Jurkat, Clone E6-1 (cell line): ENCODE results near the gene FADS2.

ENCODE experiments used
- DNase-seq: peaks from one replicate; pipeline ENCODE4 v3.0.0-alpha.2; 2011; ENCODE audit warnings: low read depth, low spot score
- H3K4me3 ChIP-seq: 2 replicates; pipeline ENCODE4 v1.5.1; 2011; ENCODE audit warnings: mild to moderate bottlenecking, low read length, control low read depth, moderate library complexity

Gene FADS2

GRCh38 chr11:61895046-61895717 is 67.1 kb downstream of the FADS2 start:
- DNase-seq = no peak
- no peak overlapping the region for H3K4me3 ChIP-seq

DNA sequence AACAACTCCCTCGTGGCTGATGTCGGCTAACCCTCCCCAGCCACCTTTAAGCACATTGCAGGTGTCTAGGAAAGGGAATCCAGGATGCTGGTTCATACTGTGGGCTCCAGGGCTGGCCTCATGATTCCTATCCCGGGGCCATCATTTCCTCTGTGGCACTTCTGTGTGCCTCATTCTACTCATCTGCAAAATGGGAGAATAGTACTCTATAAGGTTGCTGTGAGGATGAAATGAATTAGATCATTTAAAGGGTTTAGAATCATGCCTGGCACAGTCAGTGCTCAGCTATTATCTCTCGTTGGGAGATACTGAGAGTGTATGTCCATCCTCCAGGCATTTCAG is 67.6 kb downstream of the FADS2 start:
- DNase-seq = no peak
- no peak overlapping the region for H3K4me3 ChIP-seq

DNA sequence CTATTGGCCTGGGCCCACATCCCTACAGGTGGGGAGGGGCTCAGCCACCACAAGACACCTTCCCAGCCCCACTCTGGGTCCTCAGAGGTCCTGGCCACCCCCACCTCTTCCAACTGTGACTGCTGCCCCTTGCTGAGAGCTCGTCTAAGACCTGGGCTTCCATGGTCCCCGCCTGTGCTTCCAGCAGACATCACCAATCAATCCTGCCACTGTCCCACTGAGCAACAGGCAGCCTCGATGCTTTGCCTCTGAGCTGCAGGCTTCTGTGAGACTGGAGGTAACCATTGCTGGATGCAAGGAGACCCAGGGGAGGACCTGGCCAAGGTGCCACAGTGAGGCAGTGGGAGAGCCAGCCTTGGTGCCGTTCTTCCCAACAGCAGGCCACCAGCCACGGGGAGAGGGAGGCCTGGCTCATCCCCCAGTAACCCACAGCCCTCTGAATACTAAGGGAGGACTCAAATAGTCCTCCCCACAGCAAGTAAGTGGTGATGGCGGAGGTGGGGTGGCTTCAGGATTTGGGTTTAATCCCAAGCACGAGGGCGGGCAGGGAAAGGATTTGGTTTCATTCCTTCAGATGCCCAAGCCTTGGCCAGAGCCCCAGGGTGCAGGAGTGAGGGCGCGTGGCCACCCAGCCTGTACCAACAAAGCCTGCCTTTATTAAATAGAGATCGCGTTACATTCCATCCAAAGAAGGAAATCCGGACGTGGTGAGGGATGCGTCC is 68.7 kb downstream of the FADS2 start:
- no peak for DNase-seq
- no peak overlapping the region for H3K4me3 ChIP-seq

DNA sequence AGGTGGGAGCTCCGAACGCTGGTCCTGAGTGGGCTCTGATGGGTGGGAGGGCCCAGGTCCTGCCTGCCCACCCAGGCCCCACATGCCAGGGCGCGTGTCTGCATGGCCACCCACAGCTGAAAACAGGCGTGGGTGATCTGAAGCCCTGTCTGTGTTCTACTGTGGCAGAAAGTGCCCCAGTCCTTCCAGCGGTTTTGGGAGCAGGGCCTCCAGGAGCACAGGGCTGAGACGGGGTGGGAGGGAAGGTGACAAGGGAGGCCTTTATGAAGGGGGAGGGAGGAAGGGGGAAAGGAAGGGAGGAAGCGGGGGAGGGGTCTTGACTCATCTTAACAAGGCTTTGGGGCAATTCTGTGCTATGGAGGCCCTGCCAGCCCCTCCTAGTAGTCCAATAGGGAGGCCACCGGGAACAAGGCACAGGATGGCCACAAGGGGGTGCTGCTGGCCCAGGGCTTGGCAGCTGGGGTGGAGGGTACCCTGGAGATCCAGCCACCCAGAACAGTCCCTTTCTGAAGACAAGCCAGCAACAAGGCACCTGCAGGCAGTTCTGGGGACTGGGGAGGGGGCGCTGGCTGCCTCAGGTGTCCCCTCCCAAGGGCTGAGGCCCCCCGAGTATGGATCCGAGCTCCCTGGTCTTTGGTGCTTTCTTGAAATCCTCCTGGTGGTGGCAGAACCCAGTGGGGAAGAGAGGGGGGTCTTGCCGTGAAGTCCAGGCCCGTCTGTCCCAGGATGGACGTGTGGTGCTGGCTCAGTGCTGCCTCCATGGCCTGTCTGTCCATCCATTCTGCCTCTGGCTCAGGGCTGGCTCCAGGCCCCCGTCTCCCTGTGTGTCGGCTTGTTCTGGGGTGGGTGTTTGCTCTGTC is 69.5 kb downstream of the FADS2 start:
- DNase-seq = peak; percentile 49

GRCh38 chr11:61898247-61898582 is 70.1 kb downstream of the FADS2 start:
- H3K4me3 ChIP-seq = no peak overlapping the region
- no peak for DNase-seq

More for the DNA sequence above, 69.5 kb downstream of the FADS2 start:
- H3K4me3 ChIP-seq = no peak overlapping the region

DNA sequence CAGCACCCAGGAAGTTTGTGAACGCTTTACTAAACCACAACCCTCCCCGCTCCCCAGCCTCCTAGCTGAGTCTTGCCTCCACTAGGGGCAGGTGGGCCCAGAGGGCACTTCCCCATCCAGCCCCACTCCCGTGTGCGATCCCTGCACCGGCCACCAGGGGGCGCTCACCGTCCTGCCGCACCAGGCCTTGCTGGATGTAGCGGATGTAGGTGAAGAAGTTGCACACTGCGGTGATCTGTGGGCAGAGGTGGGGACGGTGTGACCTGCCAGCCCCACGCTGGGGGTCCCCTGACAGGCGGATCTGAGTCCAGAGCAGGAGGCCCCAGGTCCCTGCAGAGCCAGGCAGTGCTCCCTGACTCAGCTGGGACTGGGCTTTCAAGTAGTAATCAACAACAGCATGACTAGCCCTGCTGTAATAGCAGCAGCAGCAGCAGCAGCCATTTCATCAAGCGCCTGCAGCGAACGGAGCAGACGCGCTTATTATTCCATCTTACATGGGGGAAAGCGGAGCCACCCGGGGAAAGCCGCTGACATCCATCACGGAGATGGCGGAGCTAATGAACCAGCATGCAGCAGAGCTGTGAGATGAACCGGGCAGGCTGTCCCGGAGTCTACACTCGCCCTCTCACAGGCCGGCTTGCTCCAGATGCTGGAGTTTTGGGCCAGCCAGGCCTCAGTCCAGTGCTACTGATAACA is 71.2 kb downstream of the FADS2 start:
- no peak overlapping the region for H3K4me3 ChIP-seq
- peak; percentile 78 for DNase-seq

GRCh38 chr11:61900251-61900650 is 72.2 kb downstream of the FADS2 start:
- no peak for DNase-seq
- H3K4me3 ChIP-seq = no peak overlapping the region

GRCh38 chr11:61901397-61901796 is 73.3 kb downstream of the FADS2 start:
- DNase-seq = no peak
- H3K4me3 ChIP-seq = no peak overlapping the region

DNA sequence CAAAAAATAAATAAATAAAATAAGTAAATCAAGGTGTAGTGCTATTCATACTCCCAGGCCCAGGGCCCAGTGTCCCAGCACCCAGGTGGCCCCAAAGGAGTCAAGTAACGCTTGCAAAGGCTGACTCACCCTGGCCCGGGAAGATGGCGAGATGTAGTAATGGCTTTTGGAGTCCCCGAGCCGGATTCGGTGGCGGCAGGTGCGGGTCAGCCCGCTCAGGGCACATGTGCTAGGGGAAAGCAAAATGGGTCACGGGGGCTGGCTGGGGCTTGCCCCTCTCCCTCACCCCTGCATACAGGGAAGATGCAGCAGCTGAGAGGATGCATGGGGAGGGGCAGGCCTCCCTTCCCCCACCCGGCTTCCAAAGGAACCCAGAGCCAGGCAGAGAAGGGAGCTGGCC is 74.2 kb downstream of the FADS2 start:
- no peak overlapping the region for H3K4me3 ChIP-seq
- no peak for DNase-seq

GRCh38 chr11:61903845-61904244 is 75.7 kb downstream of the FADS2 start:
- H3K4me3 ChIP-seq = no peak overlapping the region
- no peak for DNase-seq

- H3K4me3 ChIP-seq = no peak overlapping the region
- no peak for DNase-seq
These were observed 76.5 kb downstream of the FADS2 start for GRCh38 chr11:61904539-61905048.

- DNase-seq = no peak
- no peak overlapping the region for H3K4me3 ChIP-seq
These were observed 77.1 kb downstream of the FADS2 start for GRCh38 chr11:61905067-61905696.

DNA sequence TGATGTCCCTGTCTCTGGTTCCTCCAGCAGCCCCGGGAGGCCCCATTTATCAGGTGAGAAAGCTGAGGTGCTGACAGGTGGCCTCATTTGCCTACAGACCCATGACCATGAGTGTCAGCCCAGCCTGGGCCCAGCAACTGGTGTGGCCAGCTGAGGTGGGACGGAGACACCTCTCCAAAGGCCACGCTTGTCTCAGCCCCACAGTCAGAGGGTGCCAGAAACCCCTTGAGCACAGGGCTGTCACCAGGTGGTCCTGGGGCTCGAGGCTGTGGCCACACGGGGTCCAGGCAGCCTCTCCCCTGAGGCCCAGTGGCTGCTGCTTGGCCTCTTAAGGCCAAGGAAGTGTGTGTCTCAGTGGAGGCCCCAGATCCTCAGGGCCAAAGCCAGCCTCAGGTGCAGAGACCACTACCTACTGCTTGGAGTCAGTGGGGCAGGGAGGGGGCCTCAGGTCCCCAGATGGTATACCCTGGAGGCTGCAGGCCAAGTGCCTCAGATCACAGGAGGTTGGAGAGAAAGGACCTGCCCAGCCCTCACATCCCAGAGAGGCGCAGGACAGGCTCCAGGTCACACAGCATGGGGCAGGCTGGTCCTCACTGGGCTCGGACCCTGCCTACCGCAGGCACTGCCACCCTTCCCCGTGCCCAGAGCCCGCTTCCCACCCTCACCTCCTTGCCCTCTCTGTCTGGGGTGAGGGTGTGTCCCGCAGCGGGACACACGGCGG is 77.9 kb downstream of the FADS2 start:
- DNase-seq = no peak
- no peak overlapping the region for H3K4me3 ChIP-seq

DNA sequence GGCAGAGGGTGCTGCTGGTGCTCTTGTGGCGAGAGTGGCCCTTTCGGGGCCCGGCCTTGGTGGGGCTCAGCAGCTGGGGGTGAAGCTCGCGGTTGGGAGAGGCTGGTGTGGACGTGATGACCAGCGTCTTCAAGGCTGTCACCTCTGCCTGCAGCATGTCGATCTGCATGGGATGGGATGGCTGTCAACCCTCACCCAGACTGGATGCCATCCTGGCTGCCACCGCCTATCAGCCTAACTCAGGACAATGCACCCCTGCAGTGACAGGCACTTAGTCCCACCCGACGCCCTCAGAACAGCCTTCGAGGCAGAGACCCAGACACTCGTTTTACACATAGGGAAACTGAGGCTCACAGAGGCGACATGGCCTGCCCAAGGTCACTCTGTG is 78.4 kb downstream of the FADS2 start:
- H3K4me3 ChIP-seq = no peak overlapping the region
- DNase-seq = no peak

- H3K4me3 ChIP-seq = no peak overlapping the region
- no peak for DNase-seq
These were observed 79.2 kb downstream of the FADS2 start for GRCh38 chr11:61907282-61907681.

- no peak for DNase-seq
- no peak overlapping the region for H3K4me3 ChIP-seq
These were observed 80.0 kb downstream of the FADS2 start for GRCh38 chr11:61907871-61908729.

GRCh38 chr11:61908730-61909316 is 80.7 kb downstream of the FADS2 start:
- no peak overlapping the region for H3K4me3 ChIP-seq
- DNase-seq = no peak
